ENCODE data around the gene PCSK2.

PCSK2 gene

DNA sequence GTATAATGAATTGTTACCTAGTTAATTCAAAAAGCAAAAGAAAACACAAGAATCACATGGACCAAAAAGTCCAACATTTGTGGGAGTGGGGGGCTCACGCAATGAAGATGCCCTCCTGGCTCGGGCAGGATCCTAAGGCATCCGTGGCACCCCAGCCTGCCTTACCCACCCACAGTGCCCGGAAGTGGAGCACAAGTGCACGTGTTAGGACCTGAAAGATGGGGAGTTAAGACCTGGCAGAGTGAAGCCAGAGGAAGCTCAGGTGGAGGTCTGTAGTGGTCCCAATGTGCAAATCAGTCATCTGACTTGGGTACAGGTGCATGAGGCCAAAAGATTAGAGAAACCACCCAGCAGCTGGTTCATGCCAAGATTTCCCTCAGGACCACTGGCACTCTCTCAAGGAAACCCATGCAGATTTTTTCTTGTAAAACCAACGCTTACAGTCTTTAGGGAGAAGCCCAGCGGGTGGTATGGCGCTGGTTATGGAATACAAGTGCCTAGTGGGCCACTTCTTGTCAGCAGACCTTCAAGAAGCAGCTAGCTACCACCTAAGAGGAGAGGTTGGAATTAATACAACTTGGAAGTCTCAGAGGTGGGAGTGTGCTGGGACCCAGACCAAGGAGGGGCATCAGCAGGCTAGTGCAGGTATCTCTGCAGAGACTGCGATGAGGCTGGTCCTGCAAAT is 262.2 kb downstream of the PCSK2 start:
- no peak for DNase-seq

DNA sequence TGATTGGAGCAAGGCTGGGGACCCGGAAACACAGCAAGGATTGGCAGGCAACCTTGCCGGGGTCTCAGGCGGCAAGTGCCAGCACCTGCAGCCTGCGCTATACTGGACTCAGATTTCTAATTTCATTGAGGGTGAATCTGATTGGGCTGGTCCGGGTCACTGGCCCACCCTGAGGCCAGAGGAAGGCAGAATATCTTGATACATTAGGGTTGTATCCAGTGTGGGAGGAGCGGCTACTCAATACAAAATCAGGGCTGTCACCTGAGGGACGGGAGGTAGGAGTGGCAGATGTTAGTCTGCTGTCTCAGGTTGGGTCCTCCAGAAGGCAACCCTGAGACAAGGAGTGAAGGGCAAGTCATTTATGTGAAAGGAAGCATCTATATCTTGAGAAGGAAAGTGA is 263.7 kb downstream of the PCSK2 start:
- DNase-seq = no peak

DNA sequence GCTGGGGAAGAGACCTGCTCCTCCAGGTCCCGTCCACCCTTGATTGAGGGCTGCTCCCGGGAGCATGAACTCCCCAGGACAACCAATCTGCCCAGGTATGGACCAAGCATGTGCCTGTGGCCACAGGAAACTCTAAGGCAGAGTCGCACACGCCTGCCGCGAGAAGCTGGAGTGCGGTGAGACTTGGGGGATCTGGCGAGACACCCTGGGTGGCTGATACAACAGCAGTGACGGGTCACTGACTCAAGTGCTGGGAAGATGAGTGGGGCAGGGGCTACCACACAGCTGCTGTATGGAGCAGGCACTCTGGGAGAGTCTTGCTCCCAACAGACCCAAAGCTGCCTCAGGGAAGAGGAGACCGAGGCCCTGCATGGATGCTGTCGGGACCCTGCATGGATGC is 264.2 kb downstream of the PCSK2 start:
- no peak for DNase-seq

DNA sequence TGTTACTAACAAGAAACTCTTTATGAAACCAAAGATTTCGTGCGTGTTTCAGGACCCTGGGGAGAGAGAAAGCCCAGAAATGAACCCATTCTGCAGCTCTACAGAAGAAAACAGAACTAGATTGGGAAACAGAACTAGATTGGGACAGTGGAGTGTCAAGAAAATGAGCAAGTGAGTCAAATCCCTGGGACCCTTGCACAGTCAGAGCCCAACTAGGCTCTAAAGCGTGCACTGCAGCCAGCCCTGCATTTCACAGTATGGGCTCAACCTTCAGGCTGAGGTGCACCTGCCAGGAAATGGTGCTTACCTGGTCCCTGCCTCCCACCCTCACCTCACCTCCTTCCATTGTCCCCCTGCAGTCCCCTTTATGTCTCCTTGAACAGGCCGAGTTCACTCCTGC is 264.6 kb downstream of the PCSK2 start:
- DNase-seq = no peak

DNA sequence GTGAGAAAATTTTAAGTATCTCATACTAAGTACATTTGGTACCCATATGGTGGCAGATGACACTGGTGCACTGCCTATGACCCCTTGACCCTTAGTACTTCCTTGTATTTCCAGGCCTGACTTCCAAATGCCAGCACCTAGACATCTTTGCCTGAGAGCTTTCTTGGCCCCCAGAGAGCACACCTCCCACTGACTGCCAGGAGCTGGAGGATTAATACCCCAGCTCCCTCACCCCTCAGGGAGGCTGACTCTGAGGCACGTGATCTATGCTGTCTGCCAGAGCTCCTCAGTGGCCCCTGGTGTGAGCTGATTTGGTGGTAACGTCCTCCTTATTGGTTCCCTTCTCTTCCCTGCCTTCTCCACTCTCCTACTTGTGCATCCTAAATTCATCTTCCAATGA is 266.3 kb downstream of the PCSK2 start:
- no peak for DNase-seq

DNA sequence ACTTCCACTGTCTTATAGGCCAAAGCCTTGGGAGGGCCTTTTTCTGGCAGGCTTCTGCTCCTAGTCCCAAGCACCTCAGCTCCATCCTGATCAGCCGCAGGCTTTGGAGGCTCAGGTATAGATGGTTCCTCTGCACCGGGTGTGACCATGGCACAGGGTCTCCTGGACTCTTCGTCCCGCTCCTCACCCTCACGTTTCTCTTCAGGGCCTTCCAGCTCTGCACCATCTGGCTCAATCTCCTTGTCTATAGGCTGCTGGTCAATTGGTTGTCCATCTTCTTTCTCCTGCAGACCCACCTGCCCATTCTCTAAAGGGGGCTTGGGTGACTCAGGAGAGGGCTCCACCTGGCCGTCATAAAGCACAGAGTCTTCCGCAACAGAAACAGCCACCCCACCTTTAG is 267.4 kb downstream of the PCSK2 start:
- DNase-seq = no peak

DNA sequence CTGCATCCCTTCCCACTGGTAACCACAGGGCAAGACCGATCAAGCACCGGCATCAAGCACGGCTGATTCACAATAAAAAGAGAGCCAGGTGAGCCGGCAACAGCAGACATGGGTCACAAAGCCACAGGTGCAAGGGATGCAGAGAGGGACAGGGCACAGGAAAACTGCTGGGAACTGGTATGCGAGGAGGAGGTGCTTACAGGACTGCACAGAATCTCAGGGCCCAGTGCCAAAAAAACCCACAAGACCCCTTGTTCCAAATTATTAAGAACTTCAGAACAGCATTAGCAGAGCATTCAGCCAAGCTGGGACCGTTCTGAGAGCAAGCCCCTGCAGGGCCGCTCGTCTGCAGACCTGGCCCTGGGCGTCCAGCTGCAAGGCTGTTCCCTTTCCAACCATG is 269.0 kb downstream of the PCSK2 start:
- no peak for DNase-seq

DNA sequence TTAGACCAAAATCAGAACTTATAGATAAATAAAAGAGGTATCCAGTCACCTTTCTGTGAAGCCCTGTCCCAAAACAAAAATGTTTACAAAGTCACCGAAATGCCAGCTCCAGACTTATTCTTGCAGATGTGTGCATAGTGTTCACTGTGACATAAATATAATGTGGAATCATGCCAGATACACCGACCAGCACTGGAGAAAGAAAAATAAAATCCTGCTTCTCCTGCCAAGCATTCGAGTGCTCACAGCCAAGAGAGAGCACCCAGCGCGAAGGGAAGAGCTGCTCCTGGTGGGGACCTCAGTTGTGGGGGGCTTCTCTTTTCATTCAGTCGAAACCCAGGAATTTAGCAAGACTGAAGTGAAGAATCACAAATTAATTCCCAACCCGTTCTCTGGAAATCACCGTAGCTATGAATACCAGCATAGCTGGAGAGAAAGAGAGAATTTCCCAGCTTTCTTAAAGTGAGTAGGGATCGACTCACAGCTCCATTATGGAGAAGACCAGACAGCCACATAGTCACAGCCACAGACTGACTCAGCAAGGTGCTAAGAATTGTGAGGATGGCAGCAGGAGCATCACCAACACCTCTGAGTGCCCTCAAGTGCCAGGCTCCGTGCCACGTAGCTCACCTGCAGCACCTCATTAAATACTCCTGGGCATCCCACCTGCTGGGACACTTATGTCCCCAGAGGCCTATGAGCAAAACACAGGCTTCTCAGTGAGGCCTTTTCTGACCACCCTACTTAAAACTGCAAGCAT is 271.2 kb downstream of the PCSK2 start:
- DNase-seq = no peak

DNA sequence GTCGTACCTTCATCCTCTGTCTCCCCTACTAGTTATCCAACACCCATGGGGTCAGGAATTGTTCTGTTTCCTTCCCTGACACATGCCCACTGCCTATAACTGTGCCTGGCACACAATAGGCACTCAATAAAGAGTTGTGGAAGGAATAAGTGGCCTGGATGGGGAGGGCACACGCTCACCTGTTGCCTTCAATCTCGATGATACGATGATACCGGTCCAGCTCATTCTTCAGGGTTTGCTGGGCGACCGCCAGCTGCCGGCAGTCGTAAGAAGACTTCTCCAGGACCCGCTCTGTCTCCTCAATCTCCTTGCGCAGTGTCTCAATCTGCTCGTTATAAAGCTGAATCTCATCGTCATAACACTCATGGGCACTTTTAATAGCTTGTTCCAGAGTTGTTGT is 271.8 kb downstream of the PCSK2 start:
- DNase-seq = no peak

DNA sequence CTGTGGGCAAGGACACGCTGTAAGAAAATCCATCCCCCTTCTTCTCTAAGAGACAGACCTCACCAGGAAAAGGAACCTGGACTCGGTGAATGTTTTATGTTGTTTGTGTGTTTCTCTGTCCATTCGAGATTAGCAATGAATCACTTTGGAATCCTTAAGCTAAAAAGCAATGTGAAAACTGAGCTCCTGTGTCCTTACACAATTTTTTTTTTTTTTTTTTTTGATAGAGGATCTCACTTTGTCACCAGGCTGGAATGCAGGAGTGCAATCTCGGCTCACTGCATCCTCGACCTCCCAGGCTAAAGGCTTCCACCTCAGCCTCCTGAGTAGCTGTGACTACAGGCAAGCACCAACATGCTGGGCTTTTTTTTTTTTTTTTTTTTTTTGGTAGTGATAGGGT is 272.2 kb downstream of the PCSK2 start:
- DNase-seq = no peak

DNA sequence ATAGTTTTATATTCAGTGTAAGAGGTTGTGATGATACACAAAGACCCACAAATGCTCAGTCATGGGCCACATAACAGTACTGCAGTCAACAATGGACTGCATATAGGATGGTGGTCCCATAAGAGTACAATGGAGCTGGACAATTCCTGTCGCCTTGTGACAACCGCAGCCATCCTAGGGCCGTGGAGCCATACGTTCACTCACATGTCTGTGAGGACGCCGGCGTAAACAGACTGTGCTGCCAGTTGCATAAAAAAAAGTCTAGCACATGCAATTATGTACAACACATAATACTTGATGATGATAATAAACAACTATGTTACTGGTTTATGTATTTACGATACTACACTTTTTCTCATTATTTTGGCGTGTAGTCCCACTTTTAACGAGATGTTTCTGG is 273.4 kb downstream of the PCSK2 start:
- DNase-seq = no peak

DNA sequence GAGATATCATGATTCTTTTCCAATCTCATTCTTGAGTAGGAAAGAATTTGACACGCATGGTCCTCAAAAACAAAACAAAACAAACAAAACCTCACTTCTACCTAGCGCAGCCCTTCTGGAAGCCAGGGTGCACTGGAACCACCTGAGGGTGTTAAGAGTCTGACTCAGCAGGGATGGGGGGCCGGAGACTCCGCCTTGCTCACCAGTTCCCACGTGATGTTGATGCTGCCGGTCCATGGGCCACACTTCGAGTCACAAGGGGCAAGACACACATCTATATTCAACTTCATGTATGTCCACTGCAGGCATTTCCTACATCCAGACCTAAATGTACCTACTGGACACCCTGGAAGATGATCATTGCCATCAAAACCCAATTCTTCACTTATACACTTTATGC is 274.0 kb downstream of the PCSK2 start:
- DNase-seq = no peak

DNA sequence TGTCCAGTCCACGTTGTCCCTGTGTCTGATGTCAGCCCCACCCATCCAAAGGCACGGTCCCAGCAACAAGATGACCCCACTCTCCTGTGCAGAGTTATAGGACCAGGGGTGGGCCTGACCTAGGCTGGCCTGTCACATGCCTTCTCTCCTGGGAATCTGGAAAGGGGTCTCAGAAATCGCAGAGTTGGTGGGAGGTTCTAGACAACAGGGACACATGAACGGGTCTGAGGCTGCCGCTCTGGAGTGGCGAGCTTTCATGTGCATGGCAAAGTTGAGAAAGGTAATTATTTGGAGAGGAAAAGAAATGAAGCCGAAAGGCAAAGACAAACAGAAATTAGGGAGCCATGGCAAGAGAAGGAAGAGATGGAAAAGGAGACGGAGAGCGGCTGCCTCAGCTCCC is 274.9 kb downstream of the PCSK2 start:
- no peak for DNase-seq

DNA sequence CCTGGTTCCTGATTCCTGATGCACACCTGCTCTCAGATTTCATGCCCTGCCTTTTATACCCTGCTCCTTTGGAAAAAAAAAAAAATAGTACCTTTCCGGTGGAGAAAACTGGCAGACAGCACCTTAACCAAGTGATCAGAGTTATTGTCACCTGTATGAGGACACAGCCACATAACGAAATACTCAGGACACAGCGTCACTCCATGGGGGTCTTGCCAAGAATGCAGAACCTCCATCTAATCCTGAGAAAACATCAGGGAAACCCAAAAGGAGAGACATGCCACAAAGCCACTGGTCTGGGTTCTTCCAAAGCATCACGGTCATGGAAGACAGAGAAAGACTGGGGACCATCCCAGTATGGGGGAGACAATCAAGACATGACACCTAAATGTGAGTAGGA is 275.3 kb downstream of the PCSK2 start:
- no peak for DNase-seq

DNA sequence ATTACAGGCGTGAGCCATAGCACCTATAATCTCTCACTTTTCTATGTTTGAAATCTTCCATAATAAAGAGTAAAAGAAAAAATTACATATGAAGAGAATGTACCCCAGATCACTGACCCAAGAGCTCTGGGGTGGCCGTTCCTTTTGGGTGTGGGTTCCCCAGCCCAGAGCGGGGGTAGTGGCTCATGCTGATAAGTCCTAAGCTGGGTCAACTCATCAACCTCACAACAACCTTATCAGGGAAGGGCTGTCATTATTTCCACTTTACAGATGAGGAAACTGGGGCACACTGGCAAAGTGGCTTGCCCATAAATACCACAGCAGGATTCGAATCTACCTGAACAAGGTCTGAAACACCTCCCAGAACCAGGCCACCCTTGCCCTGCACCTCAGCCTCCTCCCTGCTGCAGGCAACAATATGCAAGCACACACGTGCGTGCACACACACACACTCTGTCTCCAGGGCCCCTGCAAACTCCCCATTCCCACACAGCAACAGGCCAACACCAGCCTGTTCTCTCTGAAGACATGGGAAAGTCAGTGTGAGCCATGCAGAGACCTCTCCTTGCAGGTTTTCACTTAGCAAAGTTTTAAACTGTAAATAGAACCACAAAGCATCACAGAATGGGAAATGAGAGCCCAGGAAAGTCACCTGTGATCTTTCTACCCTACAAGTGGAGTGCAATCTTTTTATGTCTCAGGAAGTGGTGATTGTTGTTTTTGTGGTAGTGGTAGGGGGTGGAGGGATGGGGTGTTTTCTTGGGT is 276.6 kb downstream of the PCSK2 start:
- no peak for DNase-seq

DNA sequence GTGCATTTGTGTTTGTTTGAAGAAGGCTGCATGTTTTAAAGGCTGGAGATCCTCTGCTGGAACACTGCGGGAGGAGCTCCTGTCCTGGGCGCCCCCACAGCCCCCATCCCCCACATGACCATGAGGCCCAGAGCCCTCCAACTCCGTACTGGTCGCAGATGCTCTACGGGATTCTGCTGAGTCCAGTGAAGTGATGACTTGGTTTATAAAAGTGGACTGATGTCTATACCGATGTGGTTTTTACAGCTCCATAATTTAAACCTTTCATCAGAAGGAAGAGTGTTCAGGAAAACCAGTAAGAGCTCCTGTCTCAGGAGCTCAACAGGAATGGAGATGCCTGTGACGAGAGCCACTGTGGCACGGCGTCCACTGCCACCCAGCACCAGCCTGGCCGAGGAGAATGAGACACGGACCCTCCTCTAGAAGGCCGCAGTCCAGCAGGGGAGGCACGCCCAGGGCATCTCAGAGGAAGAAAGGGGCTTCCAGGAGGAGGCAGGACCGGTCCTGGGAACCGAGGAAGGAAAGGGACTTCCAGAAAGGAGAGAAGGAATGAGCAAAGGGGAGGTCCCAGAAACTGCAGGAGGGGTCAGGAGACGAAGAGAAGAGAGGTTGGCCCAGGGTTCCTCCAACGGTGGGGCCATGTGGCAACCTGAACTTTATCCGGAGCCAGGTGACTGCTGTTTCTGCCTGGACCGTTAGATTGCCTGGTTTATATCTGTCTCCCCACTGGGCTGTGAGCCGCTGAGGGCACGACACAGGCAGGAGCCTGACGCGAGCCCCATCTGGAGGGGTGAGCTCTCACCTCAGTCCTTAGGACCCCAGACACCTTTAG is 277.4 kb downstream of the PCSK2 start:
- no peak for DNase-seq

DNA sequence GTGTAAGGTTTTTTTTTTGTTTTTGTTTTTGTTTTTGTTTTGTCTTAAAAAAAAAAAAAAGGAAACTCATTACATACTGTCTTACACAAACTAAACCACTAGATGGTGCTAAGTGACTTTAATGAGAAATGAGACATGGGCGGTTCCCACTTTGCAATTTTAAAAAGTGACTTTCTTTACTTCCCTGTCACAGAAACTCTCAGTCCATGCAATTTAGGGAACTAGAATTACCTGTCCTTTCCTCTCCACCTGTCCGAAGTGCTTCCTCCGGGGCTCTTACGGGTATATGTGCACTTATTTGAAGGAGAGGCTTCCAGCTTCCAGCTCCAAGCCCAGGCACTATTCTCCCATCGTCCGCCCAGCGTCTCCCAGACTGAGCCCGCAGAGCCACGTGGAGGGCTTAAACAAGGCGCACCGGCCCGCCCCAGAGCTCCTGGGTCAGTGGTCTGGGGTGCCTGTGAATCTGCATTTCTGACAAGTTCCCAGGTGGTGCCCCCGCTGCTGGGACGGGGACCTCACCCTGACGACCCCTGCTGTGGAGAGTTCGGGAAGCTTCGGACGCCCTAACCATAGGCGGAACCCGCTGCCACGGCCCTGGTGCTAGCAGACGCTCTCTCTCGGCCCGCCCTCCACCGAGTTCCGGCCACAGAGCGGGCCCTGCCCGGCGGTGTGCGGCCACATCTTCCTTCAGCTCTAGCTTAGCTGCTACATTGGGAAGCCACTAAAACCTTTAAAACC is 278.2 kb downstream of the PCSK2 start:
- DNase-seq = no peak

DNA sequence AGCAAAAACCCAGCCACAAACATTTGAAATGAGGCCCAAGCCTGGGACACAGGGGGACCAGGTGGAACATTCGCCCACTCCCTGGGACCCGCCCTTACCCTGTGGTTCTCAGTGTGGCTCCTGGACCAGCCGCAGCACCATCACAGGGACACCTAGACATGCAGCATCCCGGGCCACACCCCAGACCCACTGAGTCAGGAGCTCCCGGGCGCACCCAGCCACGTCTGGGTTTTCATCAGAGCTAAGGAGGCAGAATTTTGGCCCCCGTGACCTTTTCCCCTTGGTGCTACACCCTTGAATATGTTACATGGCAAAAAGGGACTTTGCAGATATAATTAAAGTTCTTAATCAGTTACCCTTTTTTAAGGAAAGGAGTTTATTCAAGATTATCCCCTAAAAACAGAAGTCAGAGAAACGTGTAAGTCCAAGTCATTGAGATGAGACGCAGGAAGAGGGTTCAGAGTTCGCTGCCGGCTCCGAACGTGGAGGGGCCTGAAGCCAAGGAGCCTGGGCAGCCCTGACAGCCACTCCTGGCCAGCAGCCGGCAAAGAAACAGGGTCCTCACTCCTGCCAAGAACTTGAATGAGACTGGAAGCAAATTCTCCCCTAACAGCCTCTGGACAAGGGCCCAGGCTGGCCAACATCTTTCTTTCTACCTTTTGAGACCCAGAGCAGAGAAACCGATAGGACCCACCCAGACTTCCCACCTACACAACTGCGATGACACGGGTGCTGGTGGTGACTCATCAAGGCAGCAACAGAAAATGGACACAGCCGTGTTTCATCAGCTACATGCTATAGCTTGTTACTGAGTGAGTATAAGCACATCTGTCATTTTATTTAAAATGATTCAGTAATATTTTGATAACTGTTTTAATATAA is 279.0 kb downstream of the PCSK2 start:
- DNase-seq = no peak

DNA sequence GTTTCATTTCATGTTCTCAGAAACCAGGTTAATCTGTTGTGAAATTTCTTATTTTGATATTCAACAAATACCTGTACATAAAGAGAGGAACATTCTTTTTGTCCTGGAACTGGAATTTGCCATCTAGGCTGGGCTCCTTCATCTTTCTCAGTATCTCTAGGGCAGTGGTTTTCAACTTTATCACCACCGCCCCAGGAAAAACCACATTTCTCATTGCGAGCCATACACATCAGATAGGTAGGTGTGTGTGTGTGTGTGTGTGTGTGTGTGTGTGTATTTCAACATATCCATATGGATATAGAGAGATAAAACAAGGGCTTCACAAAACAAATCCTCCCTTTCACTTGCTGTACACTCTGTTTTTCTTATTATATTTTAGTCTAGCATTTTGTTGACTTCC is 280.2 kb downstream of the PCSK2 start:
- no peak for DNase-seq

DNA sequence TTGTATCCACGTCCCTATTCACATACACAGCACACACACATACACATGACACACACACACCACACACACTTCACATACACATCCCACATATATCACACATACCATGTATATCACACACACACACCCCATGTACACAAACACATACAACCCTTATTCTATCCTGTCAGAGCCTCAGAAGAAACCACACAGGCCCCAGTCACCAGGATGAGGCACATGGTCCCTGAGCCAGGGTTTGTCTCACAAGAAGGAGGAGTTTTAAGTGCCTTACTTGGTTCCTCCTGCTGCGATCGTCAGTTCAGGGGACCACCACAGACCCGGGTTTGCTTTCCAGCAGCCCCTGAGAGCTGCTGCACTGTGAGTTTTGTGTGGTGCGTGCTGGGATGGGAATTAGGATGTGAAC is 280.7 kb downstream of the PCSK2 start:
- DNase-seq = no peak

DNA sequence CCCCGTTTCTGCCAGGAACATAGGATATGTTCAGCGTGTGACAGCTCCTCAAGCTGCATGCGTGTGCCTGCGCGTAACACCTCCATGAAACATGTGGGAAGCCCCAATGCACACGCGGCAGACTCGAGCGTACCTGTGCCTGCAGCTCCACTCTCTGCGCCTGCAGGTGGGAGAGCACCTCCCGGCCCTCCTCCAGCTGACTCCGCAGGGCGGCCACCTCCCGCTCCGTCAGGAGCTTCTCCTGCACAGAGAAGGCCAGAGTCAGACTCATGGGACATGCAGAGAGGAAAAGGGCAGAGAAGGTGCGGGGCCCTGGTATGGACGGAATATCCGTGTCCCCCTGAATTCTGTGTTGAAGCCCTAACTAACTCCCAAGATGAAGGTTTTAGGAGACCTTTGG is 281.9 kb downstream of the PCSK2 start:
- DNase-seq = no peak
